Measurements from ENCODE around the gene SLC36A3.
"Not testable (repeated sequence)": the region's sequence is repeated elsewhere in the genome, so short reads cannot be mapped to it uniquely, and the experiment has no call there.

SLC36A3 gene

DNA sequence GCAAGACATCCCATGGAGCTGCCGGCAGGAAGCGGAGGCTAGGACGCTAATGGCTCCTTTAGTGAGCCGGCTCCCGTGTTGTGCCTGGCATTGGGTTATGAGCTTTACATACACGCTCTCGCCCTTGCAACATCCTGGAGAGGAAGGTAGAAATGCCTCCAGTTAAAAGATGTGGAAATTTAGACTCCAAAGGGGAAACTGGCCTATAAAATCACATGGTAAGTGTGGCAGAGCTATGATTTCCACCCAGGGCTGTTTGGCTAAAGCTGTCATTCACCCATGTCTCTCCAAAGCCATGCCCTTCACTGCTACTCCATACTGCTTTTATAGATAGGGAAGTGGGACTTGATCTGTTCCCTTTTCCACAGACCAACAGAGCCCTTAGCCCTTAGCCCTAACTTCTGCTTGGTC lies 45.4 kb downstream of the SLC36A3 start:
- no peak for DNase-seq

DNA sequence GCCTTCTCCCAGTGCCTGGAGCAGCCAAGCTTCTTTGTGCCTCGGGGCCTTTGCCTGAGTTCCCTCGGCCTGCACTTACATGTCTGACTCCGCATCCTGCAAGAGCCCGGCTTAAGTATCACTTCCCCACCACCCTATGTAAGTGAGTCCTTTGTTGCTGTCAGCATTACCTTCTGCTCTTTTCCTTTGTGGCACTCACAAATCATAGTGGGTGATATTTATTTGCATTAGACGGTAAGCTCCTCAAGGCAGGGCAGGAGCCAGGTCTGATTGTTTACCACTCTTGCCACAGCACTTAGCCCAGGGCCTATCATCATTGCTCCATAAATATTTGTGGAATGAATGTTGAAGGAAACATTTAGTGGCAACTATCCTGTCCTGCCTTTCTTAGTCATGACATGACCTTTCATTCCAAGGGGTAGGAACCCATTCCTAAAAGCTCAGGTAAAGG lies 45.8 kb downstream of the SLC36A3 start:
- no peak for DNase-seq

DNA sequence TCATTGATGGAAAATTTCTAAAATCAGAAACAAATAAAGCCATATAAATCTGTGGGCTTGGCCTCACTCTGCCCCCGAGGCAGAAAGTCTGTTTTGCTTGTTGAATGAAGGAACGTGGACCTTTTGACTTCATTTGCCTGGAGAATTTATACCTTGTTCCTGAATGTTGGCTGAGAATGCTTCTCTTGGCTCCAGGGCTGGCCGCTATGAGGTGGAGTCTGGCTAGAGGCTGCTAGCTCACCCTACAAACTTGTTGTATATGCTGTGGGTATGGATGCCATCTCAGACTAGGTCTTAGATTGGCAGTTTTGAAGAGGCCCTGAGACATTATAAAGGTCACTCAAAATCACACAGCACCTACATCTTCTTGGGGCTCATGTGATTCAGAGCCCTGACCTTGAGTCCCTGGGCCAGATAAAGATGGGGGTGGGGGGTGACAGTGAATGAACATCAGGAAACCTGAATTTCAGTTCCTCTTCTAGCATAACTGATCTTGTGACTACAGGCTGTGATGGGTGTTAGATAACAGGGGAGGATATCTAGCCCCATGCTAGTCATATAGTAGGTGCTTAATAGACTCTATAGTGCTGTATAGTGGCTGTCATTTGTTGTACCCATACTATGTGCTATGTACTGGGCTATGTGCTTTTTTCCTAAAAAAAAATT lies 47.8 kb downstream of the SLC36A3 start:
- DNase-seq: no peak

DNA sequence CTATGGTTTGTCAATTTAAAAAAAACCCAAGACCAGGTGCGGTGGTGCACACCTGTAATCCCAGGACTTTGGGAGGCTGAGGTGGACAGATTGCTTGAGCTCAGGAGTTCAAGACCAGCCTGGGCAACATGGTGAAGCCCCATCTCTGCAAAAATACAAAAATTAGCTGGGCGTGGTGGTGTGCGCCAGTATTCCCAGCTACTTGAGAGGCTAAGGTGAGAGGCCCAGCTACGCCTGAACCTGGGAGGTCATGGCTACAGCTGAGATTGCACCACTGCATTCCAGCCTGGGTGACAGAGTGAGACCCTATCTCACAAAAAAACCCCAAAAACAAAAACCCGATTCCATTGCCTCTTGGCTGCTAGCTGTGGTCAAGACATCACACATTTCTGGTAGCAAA lies 48.6 kb downstream of the SLC36A3 start:
- not testable (repeated sequence) for DNase-seq

DNA sequence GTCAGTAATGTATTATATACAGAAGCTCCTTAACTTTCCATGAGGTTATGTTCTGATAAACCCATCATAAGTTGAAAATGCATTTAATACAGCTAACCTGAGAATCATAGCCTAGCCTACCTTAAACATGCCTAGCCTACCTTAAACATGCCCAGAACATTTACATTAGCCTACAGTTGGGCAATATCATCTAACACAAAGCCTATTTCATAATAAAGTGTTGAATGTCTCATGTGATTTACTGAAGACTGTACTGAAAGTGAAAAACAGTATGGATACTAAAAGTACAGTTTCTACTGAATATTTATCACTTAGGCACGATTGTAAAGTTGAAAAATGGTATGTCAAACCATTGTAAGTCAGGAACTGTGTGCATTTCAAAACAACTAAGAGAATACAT lies 49.0 kb downstream of the SLC36A3 start:
- no peak for DNase-seq

DNA sequence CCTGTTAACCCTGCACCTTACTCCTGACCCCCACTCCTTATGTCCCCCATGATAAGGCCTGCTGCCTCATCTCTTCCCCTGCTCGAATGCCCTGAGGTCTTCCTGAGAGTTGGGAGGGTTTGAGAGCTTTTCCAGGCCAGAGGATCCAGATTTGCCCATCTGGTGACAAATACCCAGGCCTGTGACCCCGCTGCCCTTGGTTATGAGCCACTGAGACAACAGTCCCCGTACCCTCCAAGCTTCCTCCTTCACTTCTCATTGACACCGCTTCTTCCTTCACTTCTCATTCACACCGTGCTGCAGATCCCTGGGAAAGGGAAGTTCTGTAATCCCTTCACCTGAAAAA lies 50.0 kb downstream of the SLC36A3 start:
- DNase-seq: no peak

DNA sequence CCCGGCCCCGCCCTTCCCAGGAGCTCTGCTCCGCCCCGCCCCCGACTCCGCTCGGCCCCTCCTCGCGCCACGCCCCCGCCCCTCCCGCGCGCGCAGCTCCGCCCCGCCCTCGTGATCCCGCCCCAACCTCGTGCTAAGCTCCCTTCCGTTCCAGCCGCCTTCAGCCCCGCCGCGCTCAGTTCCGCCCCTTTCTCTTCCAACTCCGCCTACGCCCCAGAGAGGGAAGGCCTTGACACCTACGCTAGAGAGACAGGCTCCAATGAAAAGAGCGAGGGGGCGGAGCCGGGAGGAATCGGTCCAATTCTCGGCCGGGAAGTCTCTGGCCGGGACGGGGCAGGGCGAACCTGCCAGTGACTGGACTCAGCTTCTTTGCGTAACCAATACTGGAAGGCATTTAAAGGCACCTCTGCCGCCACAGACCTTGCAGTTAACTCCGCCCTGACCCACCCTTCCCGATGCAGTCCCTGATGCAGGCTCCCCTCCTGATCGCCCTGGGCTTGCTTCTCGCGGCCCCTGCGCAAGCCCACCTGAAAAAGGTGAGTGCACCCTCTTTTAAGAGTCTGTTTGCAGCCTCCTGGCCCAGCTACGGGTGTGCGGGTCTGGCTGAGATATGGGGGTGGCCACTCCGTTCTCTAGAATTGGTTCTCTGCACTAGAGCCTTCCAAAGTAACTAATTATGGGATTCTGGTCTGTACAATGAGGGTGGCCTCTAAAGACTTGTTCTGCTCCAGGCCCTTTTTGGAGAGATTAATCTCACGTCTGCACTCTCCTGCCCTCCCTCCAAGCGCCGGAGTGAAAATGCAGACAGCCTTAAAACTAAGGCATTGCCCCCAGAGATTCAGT lies 50.6 kb downstream of the SLC36A3 start, which contains the start of gene GM2A:
TSS of gene GM2A (plus strand) at position 424 of the 843 bp plus-strand sequence. CDS start at position 456, 32 bp downstream.
- DNase-seq: peak; percentile 86

DNA sequence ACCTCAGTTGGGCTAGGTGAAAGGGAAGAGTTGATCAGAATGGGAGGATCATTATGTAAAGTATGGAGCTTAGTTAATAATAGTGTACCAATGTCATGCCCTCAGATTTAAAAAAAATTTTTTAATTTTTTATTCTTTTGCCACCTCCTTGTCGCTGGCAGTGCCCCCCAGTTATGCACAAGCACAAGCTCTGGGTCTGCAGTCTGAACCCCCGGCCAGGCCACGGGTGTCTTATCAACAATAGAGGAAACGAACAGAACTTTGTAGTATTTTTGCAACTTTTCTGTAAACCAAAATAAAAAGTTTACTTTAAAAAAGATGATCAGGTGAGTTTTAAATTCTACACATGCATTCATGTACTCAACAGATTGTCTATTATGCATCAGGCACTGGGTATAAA lies 51.9 kb downstream of the SLC36A3 start:
- DNase-seq: no peak

DNA sequence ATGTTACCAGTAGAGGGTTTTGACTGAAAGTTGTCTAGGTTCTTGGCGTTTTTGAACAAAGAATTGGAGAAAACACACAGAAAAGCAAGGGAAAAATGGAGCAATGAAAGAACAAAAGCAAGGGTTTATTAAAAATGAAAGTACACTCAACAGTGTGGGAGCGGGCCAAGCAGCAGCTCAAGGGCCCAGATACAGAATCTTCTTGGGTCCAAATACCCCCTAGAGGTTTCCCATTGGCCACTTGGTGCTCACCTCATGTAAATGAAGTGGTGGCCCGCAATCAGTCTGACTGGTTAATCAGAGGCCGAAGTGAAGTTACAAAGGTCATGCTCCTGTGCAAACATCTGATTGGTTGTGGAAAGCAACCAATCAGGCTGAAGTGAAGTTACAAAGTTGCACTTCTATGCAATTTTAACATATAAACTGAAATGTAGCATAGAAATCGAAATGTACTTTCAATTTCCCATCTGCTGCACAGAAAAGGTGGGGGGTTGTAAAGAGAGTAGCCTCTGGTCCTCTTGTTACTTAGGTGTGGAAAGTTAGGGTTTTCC lies 52.5 kb downstream of the SLC36A3 start:
- DNase-seq: no peak

DNA sequence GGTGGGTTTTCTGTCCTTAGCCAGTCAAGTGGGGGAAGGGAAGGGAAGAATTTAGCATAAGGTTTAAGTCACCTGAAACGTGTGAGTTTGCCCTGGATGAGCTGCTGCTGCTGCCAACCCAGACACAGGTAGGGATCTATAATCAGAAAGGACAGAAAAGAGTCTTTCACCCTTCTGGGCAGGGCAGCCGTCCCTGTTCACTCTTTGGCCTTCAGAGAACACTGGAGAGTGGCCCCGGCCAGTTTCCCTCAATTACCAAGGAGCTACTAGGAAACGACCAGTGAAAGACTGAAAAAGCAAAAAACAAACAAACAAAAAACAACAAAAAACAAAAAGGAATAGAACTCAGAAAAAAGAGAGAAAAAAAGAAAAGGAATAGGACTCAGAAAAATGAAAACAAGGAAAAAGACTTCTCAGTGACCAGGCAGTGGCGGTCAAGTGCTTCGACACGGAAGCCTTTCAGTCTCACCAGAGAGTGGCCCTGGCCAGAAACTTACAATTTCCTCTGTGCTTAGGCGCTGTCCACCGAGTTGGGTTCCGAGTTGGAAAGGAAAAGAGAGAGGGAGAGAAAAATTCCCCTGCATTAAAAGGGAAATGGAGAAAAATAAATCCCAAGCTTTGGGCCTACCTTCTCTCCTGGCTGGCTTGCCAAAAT lies 53.1 kb downstream of the SLC36A3 start:
- DNase-seq: no peak

DNA sequence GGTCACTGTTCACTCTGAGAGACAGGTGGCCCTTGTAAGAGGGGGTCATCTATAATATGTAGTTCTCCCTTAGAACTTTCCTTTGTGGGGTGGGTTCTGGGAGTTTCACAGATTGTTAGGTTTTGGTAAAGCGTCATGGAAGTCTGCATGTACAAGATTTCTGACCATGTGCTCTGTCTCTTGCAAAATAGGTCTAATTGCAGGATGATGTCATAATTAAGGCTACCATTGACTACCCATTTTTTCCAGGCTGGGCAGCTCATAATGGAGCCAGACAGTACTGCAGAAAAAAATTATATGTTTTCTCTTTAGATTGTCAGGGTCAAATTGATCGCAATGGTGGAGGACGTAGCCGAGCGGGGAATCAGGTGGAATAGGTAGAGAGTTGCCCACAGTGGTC lies 54.3 kb downstream of the SLC36A3 start:
- no peak for DNase-seq

DNA sequence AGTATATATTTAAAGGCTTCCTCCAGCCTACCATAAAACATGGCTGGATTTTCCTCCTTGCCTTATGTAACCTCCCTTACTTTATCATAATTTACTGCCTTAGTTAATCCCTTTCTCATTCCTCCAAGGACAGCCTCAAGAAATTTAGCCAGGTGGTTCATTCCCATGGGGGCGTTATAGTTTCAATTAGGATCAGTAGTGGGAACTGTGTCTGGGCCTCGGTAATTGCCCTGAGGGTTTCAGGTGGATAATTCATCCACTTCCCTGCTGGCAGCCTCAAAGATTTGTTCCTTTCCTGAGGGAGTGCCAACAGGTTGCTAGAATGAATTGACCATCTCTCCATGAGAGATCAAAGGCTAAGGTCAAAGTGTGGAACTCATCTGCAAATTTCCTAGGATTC lies 54.9 kb downstream of the SLC36A3 start:
- no peak for DNase-seq

DNA sequence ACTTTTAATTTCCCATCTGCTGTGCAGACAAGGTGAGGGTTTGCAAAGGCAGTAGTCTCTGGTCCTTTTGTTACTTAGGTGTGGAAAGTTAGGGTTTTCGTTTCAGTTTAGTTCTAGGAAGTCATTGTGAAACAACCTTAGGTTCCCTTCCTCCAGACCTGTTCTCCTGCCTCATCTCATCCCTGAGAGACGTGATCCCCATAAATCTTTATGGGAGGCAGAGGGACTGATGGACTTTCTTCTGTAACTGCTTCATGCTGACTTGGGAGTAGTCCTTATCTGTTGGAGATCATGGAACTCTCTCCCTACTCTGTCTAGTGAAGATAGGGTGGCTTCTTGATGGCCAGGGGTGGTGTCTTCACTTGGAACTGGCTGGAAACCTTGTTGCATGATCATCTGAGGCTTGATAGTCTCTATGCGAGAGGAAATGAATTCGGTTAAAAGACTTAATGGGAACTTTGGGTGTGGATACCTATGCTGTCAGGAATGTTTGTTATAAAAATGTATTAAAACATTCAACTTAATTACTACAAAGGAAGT lies 57.8 kb downstream of the SLC36A3 start:
- no peak for DNase-seq

DNA sequence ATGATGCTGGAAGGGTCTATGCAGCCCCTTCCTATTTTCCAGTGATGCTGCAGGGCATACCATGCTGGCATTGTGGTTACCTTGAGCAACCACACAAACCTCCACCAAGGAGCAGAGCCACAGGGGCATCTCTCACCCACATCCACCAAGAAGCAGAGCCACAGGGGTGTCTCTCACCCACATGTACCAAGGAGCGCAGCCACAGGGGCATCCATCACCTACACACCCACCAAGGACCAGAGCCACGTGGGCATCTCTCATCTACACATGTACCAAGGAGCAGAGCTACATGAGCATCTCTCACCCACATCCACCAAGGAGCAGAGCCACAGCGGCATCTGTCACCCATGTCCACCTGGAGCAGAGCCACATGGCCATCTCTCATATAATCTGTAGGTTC lies 59.4 kb downstream of the SLC36A3 start:
- no peak for DNase-seq

DNA sequence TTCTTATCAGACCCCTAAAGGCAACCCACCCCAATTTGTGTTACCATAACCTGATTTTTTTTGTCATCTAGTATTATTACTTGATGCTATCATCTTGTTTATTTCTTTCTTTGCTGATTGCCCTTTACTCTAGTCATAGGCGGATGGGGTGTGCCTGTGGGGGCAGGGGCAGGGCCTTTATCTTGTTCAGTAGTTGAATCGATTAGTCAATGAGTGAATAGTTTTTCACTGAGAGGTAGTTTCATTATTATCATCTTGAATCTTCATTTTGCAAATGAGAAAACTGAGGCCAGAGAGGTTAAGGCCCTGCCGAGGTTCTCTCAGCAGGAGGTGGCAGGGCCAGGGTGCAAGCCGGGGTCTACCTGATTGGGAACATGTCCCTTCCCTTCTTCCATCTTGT lies 60.0 kb downstream of the SLC36A3 start:
- DNase-seq: no peak

DNA sequence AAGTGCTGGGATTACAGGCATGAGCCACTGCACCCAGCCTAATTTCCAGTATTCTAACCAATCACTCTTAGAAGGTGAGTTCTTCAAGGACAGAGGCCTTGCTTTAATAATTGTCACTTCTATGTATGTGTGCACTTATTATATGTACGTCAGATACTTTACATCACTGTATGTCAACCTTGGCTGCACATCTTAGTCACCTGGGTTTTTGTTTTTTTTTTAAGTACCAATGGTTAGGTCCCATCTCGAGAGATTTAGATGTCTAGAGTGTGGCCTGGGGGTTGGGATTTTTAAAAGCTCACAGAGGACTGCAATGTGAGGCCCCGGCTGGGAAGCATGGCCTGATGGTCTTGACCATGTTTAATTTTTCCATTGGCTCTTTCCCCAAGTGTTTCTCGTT lies 60.4 kb downstream of the SLC36A3 start:
- no peak for DNase-seq

DNA sequence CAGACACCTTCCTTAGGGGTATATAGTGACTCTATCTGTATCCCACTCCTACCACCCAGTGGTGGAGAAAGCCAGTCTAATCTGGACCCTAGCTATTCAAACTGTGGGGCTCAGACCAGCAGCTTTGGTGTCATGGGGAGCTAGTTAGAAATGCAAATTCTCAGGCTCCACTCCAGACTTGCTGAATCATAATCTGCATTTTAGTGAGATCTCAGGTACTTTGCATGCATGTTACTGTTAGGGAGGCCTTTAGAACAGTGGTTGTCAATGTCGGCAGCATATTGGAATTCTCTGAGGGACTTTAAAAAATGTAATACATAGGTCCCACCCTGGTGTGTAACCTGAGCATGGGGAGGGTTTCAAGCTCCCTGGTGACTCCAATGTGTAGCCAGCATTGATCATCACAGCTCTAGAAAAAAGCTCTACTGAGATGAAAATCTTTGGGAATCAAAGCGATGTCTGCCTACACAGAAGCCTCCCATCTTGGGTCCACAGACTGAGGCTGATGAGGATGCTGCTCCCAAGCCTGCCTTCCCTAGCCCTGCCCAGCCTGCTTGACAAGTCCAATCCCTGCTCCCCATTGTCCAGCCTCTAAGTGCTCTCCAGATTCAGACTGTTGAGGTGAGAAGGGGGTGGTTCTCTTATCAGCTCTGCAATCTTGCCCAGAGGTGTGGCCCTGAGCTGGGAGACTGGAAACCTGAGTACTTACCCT lies 62.5 kb downstream of the SLC36A3 start:
- DNase-seq: no peak

DNA sequence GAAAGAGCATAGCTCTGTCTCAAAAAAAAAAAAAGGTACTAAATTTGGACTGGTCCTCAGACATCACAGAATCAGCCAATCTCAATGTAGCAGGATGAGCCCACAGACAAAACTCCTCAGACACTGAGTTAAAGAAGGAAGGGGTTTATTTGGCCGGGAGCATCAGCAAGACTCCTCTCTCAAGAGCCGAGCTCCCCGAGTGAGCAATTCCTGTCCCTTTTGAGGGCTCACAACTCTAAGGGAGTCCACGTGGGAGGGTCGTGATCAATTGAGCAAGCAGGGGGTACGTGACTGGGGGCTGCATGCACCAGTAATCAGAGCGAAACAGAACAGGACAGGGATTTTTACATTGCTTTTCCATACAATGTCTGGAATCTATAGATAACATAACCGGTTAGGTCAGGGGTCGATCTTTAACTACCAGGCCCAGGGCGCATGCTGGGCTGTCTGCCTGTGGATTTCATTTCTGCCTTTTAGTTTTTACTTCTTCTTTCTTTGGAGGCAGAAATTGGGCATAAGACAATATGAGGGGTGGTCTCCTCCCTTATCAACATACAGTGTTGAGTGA lies 63.2 kb downstream of the SLC36A3 start:
- DNase-seq: not testable (repeated sequence)

DNA sequence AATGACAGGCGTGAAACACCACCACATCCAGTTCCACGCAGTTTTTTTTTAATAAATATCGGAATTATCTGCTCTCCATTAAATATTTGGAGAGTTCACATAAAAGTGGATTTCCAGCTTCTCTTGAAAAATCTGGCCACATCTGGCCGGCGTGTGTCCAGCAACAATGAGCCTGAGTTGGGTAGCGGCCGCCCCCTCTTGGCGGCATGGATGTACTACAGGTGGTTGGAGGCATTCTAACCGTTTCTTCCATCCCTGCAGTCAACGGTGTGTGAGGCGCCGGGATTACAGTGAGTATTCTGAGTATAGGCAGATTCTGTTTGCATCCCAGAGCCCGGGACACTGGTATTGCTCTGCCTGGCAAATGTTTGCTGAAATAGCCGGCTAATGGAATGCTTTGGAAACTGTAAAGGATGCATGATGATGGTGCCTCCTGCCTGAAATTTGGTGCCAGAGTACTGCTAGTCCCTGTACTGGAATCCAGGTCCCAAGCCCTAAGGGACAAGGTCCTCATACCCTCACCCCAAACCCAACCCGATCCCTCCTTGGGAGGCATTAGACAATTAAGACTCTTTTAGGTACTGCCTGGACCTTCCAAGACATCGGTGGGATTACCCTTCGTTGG lies 64.2 kb downstream of the SLC36A3 start:
- DNase-seq: no peak

DNA sequence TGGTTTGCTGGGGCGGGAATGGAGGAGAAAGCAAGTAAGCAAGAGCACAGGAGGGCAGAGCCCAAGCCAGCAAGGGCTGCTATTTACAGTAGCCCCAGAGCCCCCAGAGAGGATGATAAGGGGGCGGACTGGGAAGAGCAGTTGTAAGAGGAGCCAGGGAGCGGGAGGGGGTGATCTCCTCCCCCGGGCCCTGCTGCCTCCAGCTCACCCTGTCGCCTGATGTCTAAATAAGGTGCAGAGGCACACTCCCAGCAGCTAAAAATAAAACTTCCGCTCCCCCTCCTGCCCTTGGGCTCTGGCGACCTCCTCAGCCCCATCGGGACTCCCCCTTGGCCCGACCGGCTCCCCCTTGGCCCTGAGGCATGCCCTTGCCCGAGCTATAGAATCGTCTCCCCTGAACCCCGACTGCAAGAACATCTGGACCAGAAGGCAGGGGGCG lies 65.2 kb downstream of the SLC36A3 start:
- DNase-seq: no peak

DNA sequence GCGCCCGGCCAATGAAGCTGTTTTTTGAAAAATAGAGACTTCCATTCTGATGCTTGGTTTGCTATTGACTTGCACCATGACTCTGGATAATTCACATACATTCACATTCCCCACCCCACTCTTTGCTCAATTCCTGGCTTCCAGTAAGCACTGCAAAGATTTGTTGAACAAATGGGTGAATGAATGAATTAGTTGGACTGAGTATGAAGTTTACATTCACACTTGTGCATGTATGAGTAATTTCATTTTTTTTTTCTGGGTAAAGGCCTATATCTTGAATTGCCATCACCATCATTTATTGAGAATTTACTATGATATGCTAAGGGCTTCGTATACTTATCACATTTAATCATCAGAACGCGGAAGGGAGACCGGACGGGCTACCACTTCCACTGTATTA lies 65.9 kb downstream of the SLC36A3 start:
- DNase-seq: no peak

DNA sequence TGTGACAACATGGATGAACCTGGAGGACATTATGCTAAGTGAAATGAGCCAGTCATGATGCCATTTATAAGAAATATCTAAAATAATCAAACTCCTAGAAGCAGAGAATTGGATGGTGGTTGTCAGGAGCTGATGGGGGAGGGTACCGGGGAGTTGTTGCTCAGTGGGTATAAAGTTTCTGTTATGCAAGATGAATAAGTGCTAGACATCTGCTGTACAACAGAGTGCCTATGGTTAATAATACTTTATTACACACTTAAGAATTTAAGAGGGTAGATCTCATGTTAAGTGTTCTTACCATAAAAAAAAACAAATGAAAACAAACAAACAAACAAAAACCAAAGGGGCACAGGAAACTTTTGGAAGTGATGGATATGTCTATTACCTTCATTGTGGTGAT lies 66.7 kb downstream of the SLC36A3 start:
- no peak for DNase-seq
